AG04450 (cell line): Measurements from ENCODE around the gene ZIC4. TPM values are rescaled to one million over a fixed set of nuclear protein-coding genes. Genes with fewer than 3 reads are reported as not detected.

Source experiments
- CTCF ChIA-PET: fragments of 300-600, 350-600 bp; formaldehyde crosslinking; extraction: SDS; loops from one replicate; lab custom pipeline; 2022; ENCODE audit warnings: antibody characterized with exemption, inconsistent platforms; lab: Charles Lee
- POLR2A ChIA-PET: fragments of 350-600 bp; formaldehyde crosslinking; extraction: SDS; loops from one replicate; lab custom pipeline; 2021; ENCODE audit warnings: antibody characterized with exemption, inconsistent platforms; lab: Yijun Ruan, JAX
- DNase-seq: peaks from one replicate; pipeline ENCODE4 v3.0.0-alpha.2; 2011; ENCODE audit warnings: low read depth, low spot score
- H3K27ac ChIP-seq: one replicate; pipeline ENCODE4 v1.5.1; 2012; ENCODE audit warnings: low read depth, low read length, control low read depth
- H3K27me3 ChIP-seq: one replicate; pipeline ENCODE4 v1.6.0; 2012; ENCODE audit warnings: low read length; ENCODE audit not compliant: control insufficient read depth, insufficient read depth
- H3K4me3 ChIP-seq: 2 replicates; pipeline ENCODE4 v1.5.1; 2011; ENCODE audit warnings: mild to moderate bottlenecking, low read depth, low read length, control low read depth
- H3K9me3 ChIP-seq: 2 replicates; pipeline ENCODE4 v1.5.1; 2012; ENCODE audit warnings: low read length; ENCODE audit not compliant: control insufficient read depth, insufficient read depth
- polyA plus RNA-seq: library from polyadenylated mRNA; depleted of rRNA; stranded (reverse); fragments of >200 nt; gene quantifications from 2 replicates; pipeline ENCODE4 v1.2.3, GENCODE V29; 2011
- TF ChIP-seq, protein P1 (sequence below): IDR thresholded peaks from 2 replicates; pipeline ENCODE4 v1.5.1; 2011; ENCODE audit warnings: low read depth, low read length, control low read depth, inconsistent platforms

Gene ZIC4
- polyA plus RNA-seq, 1 experiment: not detected

DNA sequence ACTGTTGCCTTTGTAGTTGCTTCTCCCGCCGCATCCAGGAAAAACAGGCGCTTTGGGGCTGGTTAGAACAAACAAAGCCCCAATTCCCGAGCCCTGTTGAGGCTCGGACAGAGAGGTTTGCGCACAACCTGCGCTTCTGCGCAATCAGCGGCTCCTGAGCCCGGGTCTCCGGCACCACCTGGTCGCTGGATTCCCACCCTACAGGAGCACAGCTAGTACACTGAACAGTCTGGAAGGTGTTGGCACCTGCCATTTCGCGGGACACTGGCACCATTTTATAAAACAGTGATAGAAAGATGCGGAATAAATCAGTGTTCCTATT is 13.8 kb downstream of the ZIC4 start:
- ChIA-PET CTCF (no interaction called here), POLR2A (no interaction called here)
- TF ChIP-seq, protein P1, sequence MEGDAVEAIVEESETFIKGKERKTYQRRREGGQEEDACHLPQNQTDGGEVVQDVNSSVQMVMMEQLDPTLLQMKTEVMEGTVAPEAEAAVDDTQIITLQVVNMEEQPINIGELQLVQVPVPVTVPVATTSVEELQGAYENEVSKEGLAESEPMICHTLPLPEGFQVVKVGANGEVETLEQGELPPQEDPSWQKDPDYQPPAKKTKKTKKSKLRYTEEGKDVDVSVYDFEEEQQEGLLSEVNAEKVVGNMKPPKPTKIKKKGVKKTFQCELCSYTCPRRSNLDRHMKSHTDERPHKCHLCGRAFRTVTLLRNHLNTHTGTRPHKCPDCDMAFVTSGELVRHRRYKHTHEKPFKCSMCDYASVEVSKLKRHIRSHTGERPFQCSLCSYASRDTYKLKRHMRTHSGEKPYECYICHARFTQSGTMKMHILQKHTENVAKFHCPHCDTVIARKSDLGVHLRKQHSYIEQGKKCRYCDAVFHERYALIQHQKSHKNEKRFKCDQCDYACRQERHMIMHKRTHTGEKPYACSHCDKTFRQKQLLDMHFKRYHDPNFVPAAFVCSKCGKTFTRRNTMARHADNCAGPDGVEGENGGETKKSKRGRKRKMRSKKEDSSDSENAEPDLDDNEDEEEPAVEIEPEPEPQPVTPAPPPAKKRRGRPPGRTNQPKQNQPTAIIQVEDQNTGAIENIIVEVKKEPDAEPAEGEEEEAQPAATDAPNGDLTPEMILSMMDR: no peak
- DNase-seq: no peak
- Histone ChIP-seq H3K4me3 (peak overlapping the region; percentile 32), H3K27me3 (peaks cover 97% of the 10 kb centered on the region), H3K27ac (no peak overlapping the region), H3K9me3 (peaks cover 40% of the 10 kb centered on the region)

DNA sequence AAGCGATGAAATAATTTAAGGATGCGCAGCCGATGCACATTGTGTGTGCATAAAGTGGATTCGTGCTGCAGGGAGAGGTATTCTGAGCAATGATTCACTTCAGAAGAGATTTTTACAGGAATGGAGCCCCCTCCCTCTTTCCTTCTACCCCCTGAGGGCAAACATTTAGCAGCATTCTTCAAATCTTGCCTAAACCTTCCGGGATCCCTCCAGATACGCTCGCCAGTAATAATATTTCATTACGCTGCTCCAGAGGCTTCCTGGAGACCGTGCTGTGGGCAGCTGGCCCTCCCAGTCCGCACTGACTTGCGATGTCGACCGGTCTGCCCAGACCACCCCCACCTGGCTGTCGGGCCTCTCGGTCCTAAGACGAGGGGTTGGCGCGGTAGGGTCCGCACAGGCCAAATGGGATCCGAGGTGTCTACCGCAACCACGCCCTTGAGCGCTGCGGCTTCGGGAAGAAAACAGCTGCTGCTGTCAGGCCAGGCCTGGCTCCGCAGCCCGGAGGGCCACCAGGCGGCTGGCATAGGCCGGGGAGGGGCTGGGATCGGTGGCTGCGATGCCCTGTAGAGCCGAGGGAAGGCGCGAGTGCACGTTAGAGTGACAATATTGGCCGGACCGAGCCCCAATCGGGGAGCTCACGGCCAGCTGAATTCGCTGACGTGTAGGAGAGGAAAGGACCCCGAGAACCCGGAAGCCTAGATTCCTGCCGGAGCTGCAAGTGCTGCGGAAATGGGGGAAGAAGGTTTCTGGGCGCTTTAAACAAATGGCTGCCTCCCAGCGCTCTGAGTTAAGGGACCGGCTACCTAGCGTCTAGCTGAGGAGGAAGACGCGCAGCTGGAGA is 14.3 kb downstream of the ZIC4 start:
- POLR2A ChIA-PET: no interaction called here
- TF ChIP-seq, protein P1: no peak
- H3K4me3 ChIP-seq: peak overlapping the region; percentile 32
- H3K9me3 ChIP-seq: peaks cover 36% of the 10 kb centered on the region
- no peak for DNase-seq
- peaks cover 97% of the 10 kb centered on the region for H3K27me3 ChIP-seq
- no peak overlapping the region for H3K27ac ChIP-seq
- CTCF ChIA-PET: interaction anchor here (1.0 kb wide), 1 partner anchor 751 kb away, joined by 3 read pairs; no protein-coding TSS in a partner anchor

DNA sequence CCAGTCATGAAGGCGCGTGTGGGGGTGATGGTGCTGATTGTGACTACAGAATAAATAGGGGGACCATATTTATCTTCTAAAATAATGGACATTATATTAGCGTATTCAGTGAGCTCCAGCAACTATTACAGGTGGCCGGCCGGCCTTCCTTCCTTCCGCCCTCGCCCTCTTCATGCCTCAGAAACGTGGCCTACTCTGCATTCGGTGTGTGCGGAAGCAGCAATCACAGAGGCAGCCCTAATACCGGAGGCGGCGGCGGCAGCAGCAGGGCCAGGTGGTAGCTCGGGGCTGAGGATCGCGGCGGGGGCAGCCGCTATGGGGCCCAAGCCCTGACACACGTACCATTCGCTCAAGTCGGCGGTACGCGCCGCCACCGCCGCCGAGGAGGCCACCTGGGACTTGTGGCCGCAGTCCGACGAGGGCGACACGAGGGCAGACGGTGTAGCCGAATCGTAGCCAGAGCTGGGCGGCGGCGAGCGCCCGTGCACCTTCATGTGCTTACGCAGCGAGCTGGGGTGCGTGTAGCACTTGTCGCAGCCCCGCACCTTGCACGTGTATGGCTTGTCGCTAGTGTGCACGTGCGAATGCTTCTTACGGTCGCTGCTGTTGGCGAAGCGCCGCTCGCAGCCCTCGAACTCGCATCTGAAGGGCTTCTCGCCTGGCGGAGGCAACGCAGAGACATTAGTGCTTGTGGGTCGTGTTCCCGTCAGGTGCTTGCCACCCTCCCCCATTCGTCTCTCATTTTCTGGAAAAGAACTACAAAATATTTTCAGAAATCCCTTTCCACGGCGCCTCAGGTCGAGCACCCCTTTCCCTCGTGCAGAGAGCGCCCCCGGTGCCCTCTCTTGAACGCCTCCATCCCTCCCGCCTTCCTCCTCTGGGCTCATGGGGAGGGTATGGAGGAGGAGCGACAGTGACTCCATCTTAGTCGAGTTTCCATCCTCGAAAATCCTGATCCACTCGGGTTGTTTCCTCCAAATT is 15.5 kb downstream of the ZIC4 start:
- Histone ChIP-seq H3K9me3 (peaks cover 24% of the 10 kb centered on the region), H3K27me3 (peaks cover 97% of the 10 kb centered on the region), H3K4me3 (no peak overlapping the region), H3K27ac (no peak overlapping the region)
- ChIA-PET CTCF (interaction anchor here (1.0 kb wide), 1 partner anchor 750 kb away, joined by 3 read pairs; no protein-coding TSS in a partner anchor), POLR2A (no interaction called here)
- TF ChIP-seq, protein P1: no peak
- no peak for DNase-seq

DNA sequence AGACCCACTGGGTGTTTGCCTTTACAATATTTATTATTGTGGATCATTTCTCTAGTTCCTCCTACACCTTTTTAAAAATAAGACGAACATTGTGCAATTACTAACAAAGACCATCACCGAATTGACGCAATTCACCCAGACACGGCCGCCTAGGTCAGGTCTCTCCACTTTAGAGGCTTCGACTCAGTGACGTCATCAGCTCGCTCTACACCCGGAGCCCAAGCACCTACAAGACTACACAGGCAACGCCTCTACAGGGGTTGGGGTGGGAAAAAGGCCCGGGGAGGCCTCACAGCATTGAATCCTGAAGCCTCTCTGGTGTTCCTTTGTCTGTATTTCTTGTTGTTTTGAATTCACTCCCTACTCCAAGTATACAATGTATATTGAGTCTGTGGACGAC is 16.6 kb downstream of the ZIC4 start:
- DNase-seq: no peak
- no peak overlapping the region for H3K27ac ChIP-seq
- TF ChIP-seq, protein P1: no peak
- peaks cover 97% of the 10 kb centered on the region for H3K27me3 ChIP-seq
- H3K9me3 ChIP-seq: peaks cover 20% of the 10 kb centered on the region
- ChIA-PET POLR2A (no interaction called here), CTCF (no interaction called here)
- no peak overlapping the region for H3K4me3 ChIP-seq
